HepG2 (cell line): ENCODE data around the gene VPS52. TPM values are rescaled to one million over a fixed set of nuclear protein-coding genes. Genes with fewer than 3 reads are reported as not detected.

Experiments
- BHLHE40 ChIP-seq: IDR thresholded peaks from 2 replicates; pipeline ENCODE4 v1.6.1; 2011; ENCODE audit warnings: low read length, improper control_type of control experiment
- GTF3A ChIP-seq: sonication (generic); formaldehyde crosslinking; conservative IDR thresholded peaks from 2 replicates; pipeline ENCODE4 v1.4.0; 2020; ENCODE audit warnings: mild to moderate bottlenecking, missing genetic modification reagents
- HHEX ChIP-seq: IDR thresholded peaks from 2 replicates; pipeline ENCODE4 v1.6.1; 2016; ENCODE audit warnings: control low read depth
- HOXA7 ChIP-seq: sonication (generic); formaldehyde crosslinking; IDR thresholded peaks from 2 replicates; pipeline ENCODE4 v1.8.1; 2022; ENCODE audit warnings: mild to moderate bottlenecking, missing genetic modification reagents, moderate library complexity
- HOXA9 ChIP-seq: sonication (generic); formaldehyde crosslinking; IDR thresholded peaks from 2 replicates; pipeline ENCODE4 v1.8.1; 2022; ENCODE audit warnings: missing genetic modification reagents, mild to moderate bottlenecking, moderate library complexity, borderline replicate concordance
- KLF16 ChIP-seq, 2 experiments: sonication (generic) in 1 of 2; formaldehyde crosslinking in 1 of 2; IDR thresholded peaks; 2 replicates each; pipeline versions ENCODE4 v1.6.1 to v1.8.0; 2016 to 2023; ENCODE audit warnings: missing genetic modification reagents in 2 of 2, missing compliant biosample characterization in 1 of 2
- MYNN ChIP-seq: sonication (generic); formaldehyde crosslinking; IDR thresholded peaks from 2 replicates; pipeline ENCODE4 v1.4.0; 2020; ENCODE audit warnings: mild to moderate bottlenecking, low read depth, missing genetic modification reagents
- NFIB ChIP-seq: sonication (generic); formaldehyde crosslinking; IDR thresholded peaks from 2 replicates; pipeline ENCODE4 v1.9.0; 2021; ENCODE audit warnings: missing genetic modification reagents, mild to moderate bottlenecking, borderline replicate concordance
- NFKB2 ChIP-seq: sonication (generic); formaldehyde crosslinking; IDR thresholded peaks from 2 replicates; pipeline ENCODE4 v1.4.0; 2020; ENCODE audit warnings: missing genetic modification reagents, borderline replicate concordance
- SIX1 ChIP-seq: sonication (generic); formaldehyde crosslinking; IDR thresholded peaks from 2 replicates; pipeline ENCODE4 v1.4.0; 2020; ENCODE audit warnings: missing genetic modification reagents, borderline replicate concordance
- YY1 ChIP-seq: IDR thresholded peaks from 2 replicates; pipeline ENCODE4 v1.6.1; 2011; ENCODE audit warnings: low read length, low read depth, moderate library complexity, mild to moderate bottlenecking; ENCODE audit not compliant: insufficient read depth, insufficient replicate concordance
- ZNF180 ChIP-seq: sonication (generic); formaldehyde crosslinking; IDR thresholded peaks from 2 replicates; pipeline ENCODE4 v1.4.0; 2020; ENCODE audit warnings: low read depth, missing genetic modification reagents, borderline replicate concordance
- ZNF225 ChIP-seq: sonication (generic); formaldehyde crosslinking; IDR thresholded peaks from 2 replicates; pipeline ENCODE4 v1.4.0; 2020; ENCODE audit warnings: mild to moderate bottlenecking, missing genetic modification reagents
- ZNF33A ChIP-seq: sonication (generic); formaldehyde crosslinking; IDR thresholded peaks from 2 replicates; pipeline ENCODE4 v1.5.1; 2020; ENCODE audit warnings: missing genetic modification reagents, mild to moderate bottlenecking, moderate library complexity, borderline replicate concordance
- ZNF557 ChIP-seq: sonication (generic); formaldehyde crosslinking; IDR thresholded peaks from 2 replicates; pipeline ENCODE4 v1.4.0; 2020; ENCODE audit warnings: missing genetic modification reagents
- ZNF572 ChIP-seq: sonication (generic); formaldehyde crosslinking; IDR thresholded peaks from 2 replicates; pipeline ENCODE4 v1.5.1; 2020; ENCODE audit warnings: mild to moderate bottlenecking, missing genetic modification reagents
- ZNF7 ChIP-seq: IDR thresholded peaks from 2 replicates; pipeline ENCODE4 v1.6.1; 2016; ENCODE audit warnings: missing biosample characterization, missing genetic modification reagents
- ZNF766 ChIP-seq: sonication (generic); formaldehyde crosslinking; IDR thresholded peaks from 2 replicates; pipeline ENCODE4 v1.5.0; 2020; ENCODE audit warnings: missing genetic modification reagents, borderline replicate concordance
- ZNF839 ChIP-seq: sonication (generic); formaldehyde crosslinking; IDR thresholded peaks from 2 replicates; pipeline ENCODE4 v1.4.0; 2020; ENCODE audit warnings: missing genetic modification reagents, mild to moderate bottlenecking, borderline replicate concordance
- polyA plus RNA-seq, 8 experiments: library from polyadenylated mRNA; depleted of rRNA in 3 of 8; stranded (reverse) in 7 of 8; unstranded in 1 of 8; fragments of >200 nt; fragmentation: Illumina TruSeq in 4 of 8; extraction: Trizol in 4 of 8; gene quantifications; 2 replicates each; pipeline versions ENCODE4 v1.2.1 to v1.2.3, GENCODE V29; 2011 to 2016; ENCODE audit warnings: low read depth in 4 of 8, missing spikeins in 1 of 8, mixed read lengths in 1 of 8; ENCODE audit not compliant: insufficient read depth in 1 of 8
- total RNA-seq, 5 experiments: library from RNA; depleted of rRNA; stranded (reverse); fragments of >200 nt; fragmentation: Illumina TruSeq; extraction: Trizol; gene quantifications; 2 replicates each; pipeline ENCODE4 v1.2.3, GENCODE V29; 2016; ENCODE audit warnings: low read depth in 1 of 5
- TF ChIP-seq, protein P1 (sequence below): fragments of 450-650 bp; IDR thresholded peaks from 2 replicates; pipeline ENCODE4 v1.6.1; 2016
- TF ChIP-seq, protein P2 (sequence below): sonication (generic); formaldehyde crosslinking; conservative IDR thresholded peaks from 2 replicates; pipeline ENCODE4 v1.8.0; 2022; ENCODE audit warnings: missing genetic modification reagents
- TF ChIP-seq, protein P3 (sequence below): IDR thresholded peaks from 2 replicates; pipeline ENCODE4 v1.6.1; 2016; ENCODE audit warnings: control low read depth
- TF ChIP-seq, protein P4 (sequence below): IDR thresholded peaks from 2 replicates; pipeline ENCODE4 v1.6.1; 2016

Gene VPS52
- total and polyA plus RNA-seq, 2 of the 13 experiments (the other 11 are each of a cell fraction or from before 2014, with no cell fraction given) = 48.9 to 85.5 TPM

DNA sequence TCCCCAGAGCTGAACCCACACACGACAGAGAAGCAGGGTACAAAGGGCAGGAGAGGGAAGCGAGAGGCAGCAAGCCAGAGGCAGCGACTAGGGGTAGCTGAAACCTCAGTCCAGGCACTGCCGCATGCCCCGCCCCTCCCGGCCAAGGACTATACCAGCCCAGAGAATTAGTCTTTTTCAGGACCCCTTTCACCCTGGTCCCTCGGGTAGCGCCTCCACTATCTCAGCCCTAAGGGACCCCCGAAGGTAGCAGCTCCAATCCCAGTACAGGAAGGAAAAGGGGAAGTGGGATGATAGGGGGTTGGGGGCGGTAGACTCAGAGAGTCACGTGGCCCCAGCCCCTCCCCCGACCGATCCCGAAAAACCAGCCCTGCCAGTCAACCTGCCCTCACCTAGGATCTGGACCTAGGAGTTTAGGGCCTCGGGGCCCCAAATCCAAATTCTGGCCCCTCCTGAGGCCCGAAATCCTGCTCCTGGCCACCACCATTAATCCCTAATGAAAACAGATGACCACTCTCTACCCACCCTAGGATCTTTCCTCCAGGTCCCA, 25.8 kb upstream of the VPS52 start (continued):
- TF ChIP-seq KLF16 (CRISPR knock-in tag; IDR thresholded peaks at IDR 0.05) = no peak
- TF ChIP-seq, protein P1, sequence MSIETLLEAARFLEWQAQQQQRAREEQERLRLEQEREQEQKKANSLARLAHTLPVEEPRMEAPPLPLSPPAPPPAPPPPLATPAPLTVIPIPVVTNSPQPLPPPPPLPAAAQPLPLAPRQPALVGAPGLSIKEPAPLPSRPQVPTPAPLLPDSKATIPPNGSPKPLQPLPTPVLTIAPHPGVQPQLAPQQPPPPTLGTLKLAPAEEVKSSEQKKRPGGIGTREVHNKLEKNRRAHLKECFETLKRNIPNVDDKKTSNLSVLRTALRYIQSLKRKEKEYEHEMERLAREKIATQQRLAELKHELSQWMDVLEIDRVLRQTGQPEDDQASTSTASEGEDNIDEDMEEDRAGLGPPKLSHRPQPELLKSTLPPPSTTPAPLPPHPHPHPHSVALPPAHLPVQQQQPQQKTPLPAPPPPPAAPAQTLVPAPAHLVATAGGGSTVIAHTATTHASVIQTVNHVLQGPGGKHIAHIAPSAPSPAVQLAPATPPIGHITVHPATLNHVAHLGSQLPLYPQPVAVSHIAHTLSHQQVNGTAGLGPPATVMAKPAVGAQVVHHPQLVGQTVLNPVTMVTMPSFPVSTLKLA = no peak
- no peak for TF ChIP-seq YY1
- TF ChIP-seq, protein P2, sequence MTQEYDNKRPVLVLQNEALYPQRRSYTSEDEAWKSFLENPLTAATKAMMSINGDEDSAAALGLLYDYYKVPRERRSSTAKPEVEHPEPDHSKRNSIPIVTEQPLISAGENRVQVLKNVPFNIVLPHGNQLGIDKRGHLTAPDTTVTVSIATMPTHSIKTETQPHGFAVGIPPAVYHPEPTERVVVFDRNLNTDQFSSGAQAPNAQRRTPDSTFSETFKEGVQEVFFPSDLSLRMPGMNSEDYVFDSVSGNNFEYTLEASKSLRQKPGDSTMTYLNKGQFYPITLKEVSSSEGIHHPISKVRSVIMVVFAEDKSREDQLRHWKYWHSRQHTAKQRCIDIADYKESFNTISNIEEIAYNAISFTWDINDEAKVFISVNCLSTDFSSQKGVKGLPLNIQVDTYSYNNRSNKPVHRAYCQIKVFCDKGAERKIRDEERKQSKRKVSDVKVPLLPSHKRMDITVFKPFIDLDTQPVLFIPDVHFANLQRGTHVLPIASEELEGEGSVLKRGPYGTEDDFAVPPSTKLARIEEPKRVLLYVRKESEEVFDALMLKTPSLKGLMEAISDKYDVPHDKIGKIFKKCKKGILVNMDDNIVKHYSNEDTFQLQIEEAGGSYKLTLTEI = no peak
- TF ChIP-seq BHLHE40 = no peak
- TF ChIP-seq ZNF180 (CRISPR knock-in tag) = no peak
- TF ChIP-seq NFKB2 (CRISPR knock-in tag) = no peak
- peak; percentile 53; the same call in 1 of the 2 replicates for TF ChIP-seq ZNF572
- no peak for TF ChIP-seq ZNF7 (CRISPR knock-in tag)
- TF ChIP-seq HHEX (CRISPR knock-in tag) = no peak
- TF ChIP-seq ZNF766 (CRISPR knock-in tag) = no peak
- TF ChIP-seq SIX1 (CRISPR knock-in tag) = no peak
- TF ChIP-seq NFIB (CRISPR knock-in tag) = no peak
- TF ChIP-seq ZNF557 (CRISPR knock-in tag) = no peak
- TF ChIP-seq, protein P3, sequence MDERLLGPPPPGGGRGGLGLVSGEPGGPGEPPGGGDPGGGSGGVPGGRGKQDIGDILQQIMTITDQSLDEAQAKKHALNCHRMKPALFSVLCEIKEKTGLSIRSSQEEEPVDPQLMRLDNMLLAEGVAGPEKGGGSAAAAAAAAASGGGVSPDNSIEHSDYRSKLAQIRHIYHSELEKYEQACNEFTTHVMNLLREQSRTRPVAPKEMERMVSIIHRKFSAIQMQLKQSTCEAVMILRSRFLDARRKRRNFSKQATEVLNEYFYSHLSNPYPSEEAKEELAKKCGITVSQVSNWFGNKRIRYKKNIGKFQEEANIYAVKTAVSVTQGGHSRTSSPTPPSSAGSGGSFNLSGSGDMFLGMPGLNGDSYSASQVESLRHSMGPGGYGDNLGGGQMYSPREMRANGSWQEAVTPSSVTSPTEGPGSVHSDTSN (CRISPR knock-in tag) = peak; percentile 55; the same call in 1 of the 2 replicates
- TF ChIP-seq ZNF225 = no peak; the same call in 1 of the 2 replicates
- no peak for TF ChIP-seq HOXA7 (CRISPR knock-in tag)
- TF ChIP-seq MYNN (CRISPR knock-in tag) = no peak
- no peak for TF ChIP-seq GTF3A (CRISPR knock-in tag)
- TF ChIP-seq, protein P4, sequence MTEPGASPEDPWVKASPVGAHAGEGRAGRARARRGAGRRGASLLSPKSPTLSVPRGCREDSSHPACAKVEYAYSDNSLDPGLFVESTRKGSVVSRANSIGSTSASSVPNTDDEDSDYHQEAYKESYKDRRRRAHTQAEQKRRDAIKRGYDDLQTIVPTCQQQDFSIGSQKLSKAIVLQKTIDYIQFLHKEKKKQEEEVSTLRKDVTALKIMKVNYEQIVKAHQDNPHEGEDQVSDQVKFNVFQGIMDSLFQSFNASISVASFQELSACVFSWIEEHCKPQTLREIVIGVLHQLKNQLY (CRISPR knock-in tag) = no peak
- no peak for TF ChIP-seq ZNF33A (CRISPR knock-in tag)
- TF ChIP-seq HOXA9 (CRISPR knock-in tag) = no peak
- no peak for TF ChIP-seq ZNF839 (CRISPR knock-in tag)
